Measurements from ENCODE around the gene ZBED3.

DNA sequence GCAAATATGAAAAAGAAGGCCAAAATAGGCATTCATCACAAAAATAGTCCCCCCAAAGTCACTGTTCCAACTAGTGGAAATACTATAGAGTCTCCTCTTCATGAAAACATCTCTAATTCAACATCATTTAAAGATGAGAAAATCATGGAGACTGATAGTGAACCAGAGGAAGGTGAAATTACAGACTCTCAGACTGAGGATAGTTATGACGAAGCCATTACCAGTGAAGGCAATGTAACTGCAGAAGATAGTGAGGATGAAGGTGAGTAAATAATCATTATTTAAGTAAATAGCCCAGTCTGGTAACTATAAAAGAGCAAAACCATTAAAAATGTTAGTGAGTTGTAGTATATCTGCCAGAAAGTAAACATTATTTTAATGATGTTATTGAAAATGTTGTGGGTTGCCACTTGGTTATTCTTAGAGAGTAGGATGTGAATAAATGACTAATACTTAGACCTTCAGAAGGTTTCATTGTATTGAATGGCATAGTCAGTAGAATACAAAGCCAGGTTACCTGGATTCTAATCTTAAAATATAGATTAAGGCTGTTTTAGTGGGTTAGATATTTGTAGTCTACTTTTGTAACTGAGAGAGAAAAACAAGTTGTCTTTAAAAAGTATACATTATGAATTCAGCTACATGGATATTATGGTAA is 40.5 kb downstream of the ZBED3 start:
- TF ChIP-seq EP300 (IDR thresholded peaks at IDR 0.05) = no peak
- TF ChIP-seq POLR2A (IDR thresholded peaks at IDR 0.05; ENCODE audit: low read depth) = no peak
- TF ChIP-seq, protein P1, sequence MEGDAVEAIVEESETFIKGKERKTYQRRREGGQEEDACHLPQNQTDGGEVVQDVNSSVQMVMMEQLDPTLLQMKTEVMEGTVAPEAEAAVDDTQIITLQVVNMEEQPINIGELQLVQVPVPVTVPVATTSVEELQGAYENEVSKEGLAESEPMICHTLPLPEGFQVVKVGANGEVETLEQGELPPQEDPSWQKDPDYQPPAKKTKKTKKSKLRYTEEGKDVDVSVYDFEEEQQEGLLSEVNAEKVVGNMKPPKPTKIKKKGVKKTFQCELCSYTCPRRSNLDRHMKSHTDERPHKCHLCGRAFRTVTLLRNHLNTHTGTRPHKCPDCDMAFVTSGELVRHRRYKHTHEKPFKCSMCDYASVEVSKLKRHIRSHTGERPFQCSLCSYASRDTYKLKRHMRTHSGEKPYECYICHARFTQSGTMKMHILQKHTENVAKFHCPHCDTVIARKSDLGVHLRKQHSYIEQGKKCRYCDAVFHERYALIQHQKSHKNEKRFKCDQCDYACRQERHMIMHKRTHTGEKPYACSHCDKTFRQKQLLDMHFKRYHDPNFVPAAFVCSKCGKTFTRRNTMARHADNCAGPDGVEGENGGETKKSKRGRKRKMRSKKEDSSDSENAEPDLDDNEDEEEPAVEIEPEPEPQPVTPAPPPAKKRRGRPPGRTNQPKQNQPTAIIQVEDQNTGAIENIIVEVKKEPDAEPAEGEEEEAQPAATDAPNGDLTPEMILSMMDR (IDR thresholded peaks at IDR 0.05) = no peak
- no peak for TF ChIP-seq POLR2AphosphoS5 (IDR thresholded peaks at IDR 0.05)

All from esophagus muscularis mucosa (tissue), 4 donors.